ENCODE measurements around the gene DAP3.
"Not testable (repeated sequence)": the region's sequence is repeated elsewhere in the genome, so short reads cannot be mapped to it uniquely, and the experiment has no call there.

The DAP3 gene

GRCh38 chr1:155687705-155688323 is 1.1 kb upstream of the DAP3 start:
- not testable (repeated sequence) for DNase-seq (ENCODE audit: low read depth)

- peak; percentile 91 for DNase-seq (ENCODE audit: low read depth)
Observed at GRCh38 chr1:155688324-155689080, 389 bp upstream of the DAP3 start, which contains the start of gene YY1AP1. TSS of gene YY1AP1 (minus strand) at chr1:155688774. CDS start at chr1:155680436, 8,338 bp downstream.

- DNase-seq (ENCODE audit: low read depth), result no peak
Observed at GRCh38 chr1:155691992-155692528, 3.2 kb downstream of the DAP3 start.

GRCh38 chr1:155694167-155694566 is 5.3 kb downstream of the DAP3 start:
- no peak for DNase-seq (ENCODE audit: low read depth)

- DNase-seq (ENCODE audit: low read depth), result no peak
Observed at GRCh38 chr1:155695072-155695471, 6.2 kb downstream of the DAP3 start.

GRCh38 chr1:155695608-155696007 is 6.7 kb downstream of the DAP3 start:
- DNase-seq (ENCODE audit: low read depth), result no peak

- DNase-seq (ENCODE audit: low read depth), result no peak
Observed at GRCh38 chr1:155696524-155696923, 7.6 kb downstream of the DAP3 start.

- no peak for DNase-seq (ENCODE audit: low read depth)
Observed at GRCh38 chr1:155697046-155697445, 8.2 kb downstream of the DAP3 start.

- DNase-seq (ENCODE audit: low read depth), result not testable (repeated sequence)
Observed at GRCh38 chr1:155697616-155698015, 8.7 kb downstream of the DAP3 start.

- DNase-seq (ENCODE audit: low read depth), result no peak
Observed at GRCh38 chr1:155698382-155699038, 9.6 kb downstream of the DAP3 start.

GRCh38 chr1:155699062-155699461 is 10.2 kb downstream of the DAP3 start:
- DNase-seq (ENCODE audit: low read depth), result not testable (repeated sequence)

- DNase-seq (ENCODE audit: low read depth), result not testable (repeated sequence)
Observed at GRCh38 chr1:155701675-155702074, 12.8 kb downstream of the DAP3 start.

- DNase-seq (ENCODE audit: low read depth), result no peak
Observed at GRCh38 chr1:155703216-155703615, 14.3 kb downstream of the DAP3 start.

GRCh38 chr1:155704414-155704813 is 15.5 kb downstream of the DAP3 start:
- not testable (repeated sequence) for DNase-seq (ENCODE audit: low read depth)

GRCh38 chr1:155706139-155706538 is 17.2 kb downstream of the DAP3 start:
- DNase-seq (ENCODE audit: low read depth), result no peak

GRCh38 chr1:155709391-155709790 is 20.5 kb downstream of the DAP3 start:
- DNase-seq (ENCODE audit: low read depth), result no peak

GRCh38 chr1:155711457-155711856 is 22.6 kb downstream of the DAP3 start:
- DNase-seq (ENCODE audit: low read depth), result not testable (repeated sequence)

- DNase-seq (ENCODE audit: low read depth), result not testable (repeated sequence)
Observed at GRCh38 chr1:155712636-155713035, 23.7 kb downstream of the DAP3 start.

- no peak for DNase-seq (ENCODE audit: low read depth)
Observed at GRCh38 chr1:155713075-155713474, 24.2 kb downstream of the DAP3 start.

- DNase-seq (ENCODE audit: low read depth), result not testable (repeated sequence)
Observed at GRCh38 chr1:155715056-155715455, 26.2 kb downstream of the DAP3 start.

GRCh38 chr1:155715777-155716176 is 26.9 kb downstream of the DAP3 start:
- no peak for DNase-seq (ENCODE audit: low read depth)

- no peak for DNase-seq (ENCODE audit: low read depth)
Observed at GRCh38 chr1:155717041-155717440, 28.1 kb downstream of the DAP3 start.
